ENCODE data around the gene PRICKLE1.
A peak's percentile ranks its signal among the peaks of the same experiment; 100 is the strongest.

Gene PRICKLE1

GRCh38 chr12:42539696-42540095 lies 49.9 kb downstream of the PRICKLE1 start:
- no peak for TF ChIP-seq CTCF (conservative IDR thresholded peaks at IDR 0.05; ENCODE audit: low read depth, low read length)
- DNase-seq (ENCODE audit: low read depth) = no peak
- no peak overlapping the region for H3K4me3 ChIP-seq (ENCODE audit: low read length)

- no peak for TF ChIP-seq CTCF (conservative IDR thresholded peaks at IDR 0.05; ENCODE audit: low read depth, low read length)
- no peak for DNase-seq (ENCODE audit: low read depth)
- no peak overlapping the region for H3K4me3 ChIP-seq (ENCODE audit: low read length)
These were observed 51.3 kb downstream of the PRICKLE1 start for GRCh38 chr12:42538203-42538602.

- DNase-seq (ENCODE audit: low read depth) = no peak
- no peak overlapping the region for H3K4me3 ChIP-seq (ENCODE audit: low read length)
- no peak for TF ChIP-seq CTCF (conservative IDR thresholded peaks at IDR 0.05; ENCODE audit: low read depth, low read length)
These were observed 55.2 kb downstream of the PRICKLE1 start for GRCh38 chr12:42534184-42534838.

GRCh38 chr12:42530284-42530683 lies 59.3 kb downstream of the PRICKLE1 start:
- DNase-seq (ENCODE audit: low read depth) = no peak
- no peak overlapping the region for H3K4me3 ChIP-seq (ENCODE audit: low read length)
- no peak for TF ChIP-seq CTCF (conservative IDR thresholded peaks at IDR 0.05; ENCODE audit: low read depth, low read length)

- no peak overlapping the region for H3K4me3 ChIP-seq (ENCODE audit: low read length)
- no peak for TF ChIP-seq CTCF (conservative IDR thresholded peaks at IDR 0.05; ENCODE audit: low read depth, low read length)
- no peak for DNase-seq (ENCODE audit: low read depth)
These were observed 64.1 kb downstream of the PRICKLE1 start for GRCh38 chr12:42525444-42525843.

- no peak overlapping the region for H3K4me3 ChIP-seq (ENCODE audit: low read length)
- DNase-seq (ENCODE audit: low read depth) = peak; percentile 20
- no peak for TF ChIP-seq CTCF (conservative IDR thresholded peaks at IDR 0.05; ENCODE audit: low read depth, low read length)
These were observed 64.8 kb downstream of the PRICKLE1 start for GRCh38 chr12:42524716-42525115.

- TF ChIP-seq CTCF (conservative IDR thresholded peaks at IDR 0.05; ENCODE audit: low read depth, low read length) = no peak
- H3K4me3 ChIP-seq (ENCODE audit: low read length) = no peak overlapping the region
- DNase-seq (ENCODE audit: low read depth) = no peak
These were observed 73.0 kb downstream of the PRICKLE1 start for GRCh38 chr12:42516573-42516972.
